C4-2B (cell line): ENCODE results near the gene GOT1.

ENCODE experiments used
- ZFX ChIP-seq: fragments of 450-650 bp; IDR thresholded peaks from 2 replicates; pipeline ENCODE4 v1.6.1; 2017
- TF ChIP-seq, protein P1 (sequence below): fragments of 450-650 bp; conservative IDR thresholded peaks from 2 replicates; pipeline ENCODE4 v1.5.1; 2017; ENCODE audit warnings: mild to moderate bottlenecking

DNA sequence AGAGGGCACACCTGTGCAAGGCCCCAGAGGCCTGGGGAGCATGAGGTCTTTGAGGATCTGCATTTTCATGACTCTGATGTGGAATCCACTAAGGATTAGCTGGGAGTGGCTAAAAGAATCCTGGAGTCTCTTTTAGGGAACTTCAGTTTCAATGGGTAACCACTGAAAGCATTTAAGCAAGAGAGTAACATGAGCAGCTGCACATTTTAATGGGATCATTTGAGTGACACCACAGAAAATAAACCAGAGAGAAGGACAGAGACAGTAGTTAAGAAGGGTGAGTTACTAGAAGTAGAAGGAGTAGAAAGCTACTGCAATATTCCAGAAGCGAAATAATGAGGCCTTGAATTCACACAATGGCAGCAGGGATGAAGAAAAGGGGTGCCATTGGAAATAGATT lies 5.2 kb downstream of the GOT1 start:
- TF ChIP-seq, protein P1, sequence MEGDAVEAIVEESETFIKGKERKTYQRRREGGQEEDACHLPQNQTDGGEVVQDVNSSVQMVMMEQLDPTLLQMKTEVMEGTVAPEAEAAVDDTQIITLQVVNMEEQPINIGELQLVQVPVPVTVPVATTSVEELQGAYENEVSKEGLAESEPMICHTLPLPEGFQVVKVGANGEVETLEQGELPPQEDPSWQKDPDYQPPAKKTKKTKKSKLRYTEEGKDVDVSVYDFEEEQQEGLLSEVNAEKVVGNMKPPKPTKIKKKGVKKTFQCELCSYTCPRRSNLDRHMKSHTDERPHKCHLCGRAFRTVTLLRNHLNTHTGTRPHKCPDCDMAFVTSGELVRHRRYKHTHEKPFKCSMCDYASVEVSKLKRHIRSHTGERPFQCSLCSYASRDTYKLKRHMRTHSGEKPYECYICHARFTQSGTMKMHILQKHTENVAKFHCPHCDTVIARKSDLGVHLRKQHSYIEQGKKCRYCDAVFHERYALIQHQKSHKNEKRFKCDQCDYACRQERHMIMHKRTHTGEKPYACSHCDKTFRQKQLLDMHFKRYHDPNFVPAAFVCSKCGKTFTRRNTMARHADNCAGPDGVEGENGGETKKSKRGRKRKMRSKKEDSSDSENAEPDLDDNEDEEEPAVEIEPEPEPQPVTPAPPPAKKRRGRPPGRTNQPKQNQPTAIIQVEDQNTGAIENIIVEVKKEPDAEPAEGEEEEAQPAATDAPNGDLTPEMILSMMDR: no peak
- no peak for TF ChIP-seq ZFX
